NT2/D1 (cell line): ENCODE data around the gene PLA2G4D.

ENCODE experiments used
- SUZ12 ChIP-seq: IDR thresholded peaks from 2 replicates; pipeline ENCODE4 v1.6.1; 2011; ENCODE audit not compliant: insufficient read length, insufficient read depth; ENCODE audit errors: extremely low read depth
- ZNF274 ChIP-seq: IDR thresholded peaks from 2 replicates; pipeline ENCODE4 v1.6.1; 2011; ENCODE audit warnings: mild to moderate bottlenecking, low read depth, low read length

DNA sequence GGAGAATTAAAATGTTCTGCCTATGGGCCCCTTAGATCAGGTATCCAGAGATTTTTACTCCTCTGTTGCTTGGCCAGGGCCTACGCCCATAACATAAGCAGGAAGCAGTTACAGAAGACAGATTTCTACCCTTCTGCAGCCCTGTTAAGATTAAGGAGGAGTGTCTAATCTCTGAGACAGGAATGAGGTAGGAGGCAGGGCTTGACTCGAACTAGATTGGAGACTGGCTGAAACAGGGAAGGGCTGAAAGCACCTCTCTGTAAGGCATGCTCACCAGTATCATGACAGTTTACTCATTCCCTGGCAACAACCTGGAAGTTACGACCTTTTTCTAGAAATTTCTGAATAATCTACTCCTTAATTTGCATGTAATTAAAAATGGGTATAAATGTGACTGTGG is 16.7 kb downstream of the PLA2G4D start:
- TF ChIP-seq SUZ12 (no peak), ZNF274 (no peak)
